Muscle of leg (tissue), 11 donors: ENCODE measurements around the gene FITM1. TPM values are rescaled to one million over a fixed set of nuclear protein-coding genes. Genes with fewer than 3 reads are reported as not detected.
A peak's percentile ranks its signal among the peaks of the same experiment; 100 is the strongest.

Source experiments
- DNase-seq: peaks from one replicate; pipeline ENCODE4 v3.0.0; 2013
- H3K27ac ChIP-seq: one replicate; pipeline ENCODE4 v1.5.1; 2013; ENCODE audit warnings: mild to moderate bottlenecking, low read length, control low read depth
- H3K27me3 ChIP-seq: one replicate; pipeline ENCODE4 v1.6.1; 2013; ENCODE audit warnings: low read length; ENCODE audit not compliant: control insufficient read depth, insufficient read depth
- H3K36me3 ChIP-seq: one replicate; pipeline ENCODE4 v1.6.1; 2013; ENCODE audit warnings: low read length; ENCODE audit not compliant: control insufficient read depth, insufficient read depth
- H3K4me1 ChIP-seq: one replicate; pipeline ENCODE4 v1.6.1; 2013; ENCODE audit warnings: low read length; ENCODE audit not compliant: control insufficient read depth, insufficient read depth
- H3K4me3 ChIP-seq: one replicate; pipeline ENCODE4 v1.5.1; 2013; ENCODE audit warnings: low read length, control low read depth
- H3K9me3 ChIP-seq: replicated peaks from 2 replicates; pipeline ENCODE4 v1.6.1; 2013; ENCODE audit warnings: low read depth, low read length; ENCODE audit not compliant: control insufficient read depth
- WGBS: methylation state at CpG from one replicate; pipeline ENCODE4 v1.1.5; 2013; ENCODE audit warnings: missing lambda C conversion rate; ENCODE audit not compliant: insufficient coverage; 5-methylcytosine and 5-hydroxymethylcytosine counted together
- polyA plus RNA-seq, 8 donors: library from polyadenylated mRNA; unstranded; fragments of 120-200 nt; gene quantifications; one replicate each; pipeline versions ENCODE4 v1.2.1 to v1.2.3, GENCODE V29; 2013; ENCODE audit warnings: inconsistent platforms in 1 of 8, low replicate concordance in 1 of 8; ENCODE audit not compliant: insufficient read length in 8 of 8, insufficient read depth in 1 of 8
- total RNA-seq: library from RNA; stranded (reverse); fragments of 120-200 nt; gene quantifications from one replicate; pipeline ENCODE4 v1.2.4, GENCODE V29; 2013

Gene FITM1
- total and polyA plus RNA-seq, 9 donors, result 80.7 to 170 (median 127) TPM

DNA sequence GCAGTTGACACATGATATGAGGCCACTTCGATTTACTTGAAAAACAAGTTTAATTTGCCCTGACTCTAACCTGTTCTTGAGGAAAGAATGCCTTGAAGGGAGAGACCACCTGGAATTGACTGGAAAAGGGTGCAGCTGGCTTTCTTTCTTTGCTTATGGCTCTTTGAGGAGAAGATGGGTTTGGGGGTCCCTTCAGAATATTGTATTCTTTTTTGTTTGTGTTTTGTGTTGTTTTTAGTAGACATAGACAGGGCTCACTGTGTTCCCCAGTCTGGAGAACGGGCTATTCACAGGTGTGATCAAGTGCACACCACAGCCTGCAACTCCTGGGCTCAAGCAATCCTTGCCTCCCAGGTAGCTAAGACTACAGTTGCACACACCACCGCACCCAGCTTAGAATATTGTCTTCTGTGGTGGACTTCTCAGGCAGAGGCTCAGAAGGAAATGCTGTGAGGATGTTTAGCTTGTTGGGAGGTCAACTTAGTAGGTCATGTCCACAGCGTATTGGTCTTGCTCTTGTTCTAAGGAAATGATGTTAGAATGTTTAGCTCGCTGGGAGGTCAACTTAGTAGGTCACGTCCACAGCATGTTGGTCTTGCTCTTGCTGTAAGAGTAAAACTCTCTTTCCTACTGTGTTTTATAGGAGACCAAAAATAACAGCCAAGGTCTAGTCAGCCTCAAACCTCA lies 14.2 kb upstream of the FITM1 start:
- no peak overlapping the region for H3K27ac ChIP-seq
- DNase-seq, result no peak
- WGBS, result 87% methylated on average over 4 of the region's 6 CpGs
- H3K36me3 ChIP-seq, result peaks cover 50% of the 10 kb centered on the region
- no peak overlapping the region for H3K4me3 ChIP-seq
- peaks cover 20% of the 10 kb centered on the region for H3K4me1 ChIP-seq
- H3K9me3 ChIP-seq, result no peaks in the 10 kb centered on the region
- H3K27me3 ChIP-seq, result no peaks in the 10 kb centered on the region

DNA sequence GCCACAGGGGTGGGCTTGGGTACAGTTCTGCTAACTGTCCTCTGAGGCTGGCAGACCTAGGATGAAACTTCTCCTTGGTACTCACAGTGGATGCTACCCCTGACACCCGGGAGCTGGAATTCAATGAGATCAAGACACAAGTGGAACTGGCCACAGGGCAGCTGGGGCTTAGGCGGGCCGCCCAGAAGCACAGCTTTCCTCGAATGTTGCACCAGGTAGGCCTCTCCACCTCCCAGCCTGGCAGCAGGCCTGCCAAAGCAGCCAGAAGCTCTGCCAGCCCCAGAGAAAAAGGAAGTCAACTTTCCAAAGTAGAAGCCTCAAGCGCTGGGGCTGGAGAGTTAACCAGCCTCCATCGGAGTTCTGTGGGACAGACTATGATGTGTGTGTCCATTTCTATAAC lies 13.3 kb upstream of the FITM1 start:
- no peaks in the 10 kb centered on the region for H3K9me3 ChIP-seq
- H3K27me3 ChIP-seq, result no peaks in the 10 kb centered on the region
- H3K27ac ChIP-seq, result no peak overlapping the region
- 92% methylated on average over 3 of the region's 6 CpGs for WGBS
- no peak overlapping the region for H3K4me3 ChIP-seq
- peaks cover 20% of the 10 kb centered on the region for H3K4me1 ChIP-seq
- DNase-seq, result no peak
- H3K36me3 ChIP-seq, result peaks cover 57% of the 10 kb centered on the region

DNA sequence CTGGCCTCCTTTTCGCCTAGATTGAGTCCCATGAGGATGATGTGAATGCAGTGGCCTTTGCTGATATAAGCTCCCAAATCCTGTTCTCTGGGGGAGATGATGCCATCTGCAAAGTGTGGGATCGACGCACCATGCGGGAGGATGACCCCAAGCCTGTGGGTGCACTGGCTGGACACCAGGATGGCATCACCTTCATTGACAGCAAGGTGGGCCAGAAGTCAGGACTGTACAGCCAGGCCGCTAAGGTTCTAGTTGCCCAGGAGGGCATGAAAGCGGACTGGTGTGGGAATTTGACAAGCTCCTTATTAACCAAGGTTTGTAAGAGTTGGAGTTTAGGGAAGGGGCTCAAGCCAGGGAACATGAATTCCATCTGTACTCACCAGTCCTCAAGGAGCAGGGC lies 10.8 kb upstream of the FITM1 start:
- Histone ChIP-seq H3K36me3 (peaks cover 80% of the 10 kb centered on the region), H3K4me3 (no peak overlapping the region), H3K27me3 (no peaks in the 10 kb centered on the region), H3K9me3 (no peaks in the 10 kb centered on the region), H3K4me1 (peaks cover 11% of the 10 kb centered on the region), H3K27ac (no peak overlapping the region)
- WGBS, result 98% methylated on average over 4 of the region's 6 CpGs
- DNase-seq, result no peak

DNA sequence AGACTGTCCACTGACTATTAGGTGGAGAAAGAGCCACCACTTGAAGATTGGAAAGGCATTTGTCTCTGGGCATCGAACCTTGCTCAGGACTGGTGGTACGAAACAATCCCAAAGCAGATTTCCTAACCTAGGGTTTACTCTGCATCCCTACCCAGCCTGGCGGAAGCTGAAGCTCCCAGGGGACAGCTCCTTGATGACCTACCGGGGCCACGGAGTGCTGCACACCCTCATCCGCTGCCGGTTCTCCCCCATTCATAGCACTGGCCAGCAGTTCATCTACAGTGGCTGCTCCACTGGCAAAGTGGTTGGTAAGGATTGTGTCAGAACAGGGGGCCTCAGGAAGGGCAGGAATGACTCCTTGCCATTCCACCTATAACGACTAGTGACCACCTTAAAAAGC lies 9.2 kb upstream of the FITM1 start:
- Histone ChIP-seq H3K9me3 (no peaks in the 10 kb centered on the region), H3K4me1 (peaks cover 2% of the 10 kb centered on the region), H3K4me3 (no peak overlapping the region), H3K27ac (no peak overlapping the region), H3K36me3 (peaks cover 78% of the 10 kb centered on the region), H3K27me3 (no peaks in the 10 kb centered on the region)
- no peak for DNase-seq
- whole genome bisulfite sequencing, result 60% methylated on average over 1 of the region's 8 CpGs

DNA sequence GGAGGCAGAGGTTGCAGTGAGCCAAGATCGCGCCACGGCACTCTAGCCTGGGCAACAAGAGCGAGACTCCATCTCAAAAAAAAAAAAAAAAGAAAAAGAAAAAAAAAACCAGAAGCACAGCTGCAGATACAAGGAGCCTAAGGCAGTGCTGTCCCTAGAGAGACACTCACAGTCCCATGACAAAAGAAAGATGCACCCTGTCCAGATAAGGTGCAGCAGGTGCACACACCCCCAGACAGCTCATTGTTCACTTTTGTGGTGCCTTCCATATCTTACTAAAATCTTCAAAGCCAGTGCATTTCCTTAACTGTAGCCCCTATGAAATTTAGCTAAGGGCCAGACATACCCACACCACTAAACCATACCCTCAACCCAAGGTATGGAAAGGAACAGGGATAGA lies 8.0 kb upstream of the FITM1 start:
- DNase-seq, result no peak
- peaks cover 66% of the 10 kb centered on the region for H3K36me3 ChIP-seq
- WGBS, result 100% methylated on average over 4 of the region's 4 CpGs

DNA sequence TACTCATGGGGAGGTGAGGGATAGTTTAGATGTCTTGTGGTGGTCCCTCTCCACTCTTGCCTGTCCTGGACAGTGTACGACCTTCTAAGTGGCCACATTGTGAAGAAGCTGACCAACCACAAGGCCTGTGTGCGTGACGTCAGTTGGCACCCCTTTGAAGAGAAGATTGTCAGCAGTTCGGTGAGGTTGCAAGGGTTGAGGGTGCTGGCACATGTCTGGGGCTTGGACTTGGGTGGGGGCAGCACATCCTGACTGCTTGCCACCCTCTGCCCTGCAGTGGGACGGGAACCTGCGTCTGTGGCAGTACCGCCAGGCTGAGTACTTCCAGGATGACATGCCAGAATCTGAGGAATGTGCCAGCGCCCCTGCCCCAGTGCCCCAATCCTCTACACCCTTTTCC lies 7.6 kb upstream of the FITM1 start:
- H3K27me3 ChIP-seq, result no peaks in the 10 kb centered on the region
- H3K27ac ChIP-seq, result no peak overlapping the region
- no peak overlapping the region for H3K4me3 ChIP-seq
- WGBS, result 93% methylated on average over 6 of the region's 8 CpGs
- H3K4me1 ChIP-seq, result no peaks in the 10 kb centered on the region
- H3K9me3 ChIP-seq, result no peaks in the 10 kb centered on the region
- peaks cover 61% of the 10 kb centered on the region for H3K36me3 ChIP-seq
- DNase-seq, result no peak

More for the DNA sequence above, 8.0 kb upstream of the FITM1 start:
- H3K4me1 ChIP-seq, result no peaks in the 10 kb centered on the region
- no peaks in the 10 kb centered on the region for H3K9me3 ChIP-seq
- no peak overlapping the region for H3K27ac ChIP-seq
- H3K4me3 ChIP-seq, result no peak overlapping the region
- no peaks in the 10 kb centered on the region for H3K27me3 ChIP-seq

DNA sequence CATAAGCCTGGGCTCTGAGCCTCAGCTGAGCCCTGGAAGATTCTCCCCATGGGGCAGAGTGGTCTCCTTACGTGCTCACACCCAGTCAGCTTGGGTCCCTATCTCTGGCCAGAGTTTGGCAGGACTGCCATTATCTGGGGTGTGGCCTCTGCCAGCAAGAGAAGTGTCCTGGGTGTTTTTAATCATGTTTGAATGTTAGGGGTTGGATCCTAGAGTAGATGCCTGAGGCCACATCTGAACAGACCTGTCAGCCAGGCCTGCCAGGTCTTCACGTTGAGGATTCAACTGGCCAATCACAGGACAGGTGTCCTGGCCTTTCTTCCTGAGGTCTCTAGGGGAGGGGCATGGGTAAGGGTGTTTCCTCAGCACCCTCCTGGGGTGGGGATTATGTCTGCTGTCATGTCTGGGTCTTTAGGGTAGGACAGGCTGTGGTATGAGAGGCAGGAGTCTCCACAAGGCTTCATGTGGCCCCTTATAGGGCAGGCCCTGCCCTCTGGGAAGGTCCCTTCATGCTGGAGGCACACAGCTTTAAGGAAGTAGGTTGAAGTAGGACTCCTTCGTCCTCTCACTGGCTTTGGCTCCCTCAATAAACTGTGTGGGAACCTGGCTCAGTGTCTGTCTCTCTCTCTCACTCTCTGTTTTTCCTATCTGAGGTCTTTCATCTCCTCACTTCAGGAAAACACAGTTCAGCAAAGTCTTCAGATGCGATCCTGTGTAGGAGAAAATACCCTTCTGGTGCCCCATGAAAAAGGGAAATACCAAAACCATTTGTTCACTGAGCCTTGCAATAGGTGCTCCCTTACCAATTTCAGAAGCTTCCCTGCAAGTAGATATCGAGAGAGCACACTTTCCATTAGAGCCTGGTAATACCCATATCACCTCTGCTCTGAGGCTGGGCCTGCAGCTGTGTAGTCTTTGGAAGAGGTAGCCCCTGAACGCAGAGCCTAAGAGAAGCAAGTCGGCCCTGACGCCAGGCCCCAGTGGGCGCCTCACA lies 6.7 kb upstream of the FITM1 start:
- Histone ChIP-seq H3K4me3 (no peak overlapping the region), H3K9me3 (no peaks in the 10 kb centered on the region), H3K27ac (no peak overlapping the region), H3K4me1 (no peaks in the 10 kb centered on the region), H3K36me3 (peaks cover 53% of the 10 kb centered on the region), H3K27me3 (no peaks in the 10 kb centered on the region)
- DNase-seq, result no peak
- 66% methylated on average over 5 of the region's 9 CpGs for WGBS

DNA sequence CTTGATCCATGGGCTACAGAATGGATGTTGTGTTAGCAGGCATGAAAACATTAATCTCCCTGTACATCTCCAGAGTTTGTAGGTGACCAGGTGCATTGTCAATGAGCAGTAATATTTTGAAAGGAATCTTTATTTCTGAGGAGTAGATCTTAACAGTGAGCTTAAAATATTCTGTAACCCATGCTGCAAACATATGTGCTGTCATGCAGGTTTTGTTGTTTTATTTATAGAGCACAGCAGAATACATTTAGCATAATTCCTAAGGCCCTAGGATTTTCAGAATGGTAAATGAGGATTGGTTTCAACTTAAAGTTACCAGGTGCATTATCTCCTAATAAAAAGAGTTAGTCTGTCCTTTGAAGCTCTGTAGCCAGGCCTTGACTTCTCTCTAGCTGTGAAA lies 3.5 kb upstream of the FITM1 start:
- Histone ChIP-seq H3K27me3 (no peaks in the 10 kb centered on the region), H3K27ac (no peak overlapping the region), H3K4me1 (peaks cover 20% of the 10 kb centered on the region)

DNA sequence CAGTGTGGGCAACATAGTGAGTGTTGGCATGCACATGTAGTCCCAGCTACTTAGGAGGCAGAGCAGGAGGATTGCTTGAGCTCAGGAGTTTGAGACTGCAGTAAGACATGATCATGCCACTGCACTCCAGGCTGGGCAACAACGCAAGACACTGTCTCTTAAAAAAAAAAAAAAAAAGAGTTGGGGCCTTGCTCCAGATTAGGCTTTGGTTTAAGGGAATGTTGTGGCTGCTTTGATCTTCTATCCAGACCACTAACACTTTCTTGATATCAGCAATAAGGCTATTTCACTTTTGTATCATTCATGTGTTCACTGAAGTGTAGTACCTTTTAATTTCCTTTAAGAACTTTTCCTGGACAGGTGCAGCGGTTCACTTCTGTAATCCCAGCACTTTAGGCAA lies 2.8 kb upstream of the FITM1 start:
- 86% methylated on average over 1 of the region's 2 CpGs for WGBS
- Histone ChIP-seq H3K27me3 (no peaks in the 10 kb centered on the region), H3K4me1 (peaks cover 27% of the 10 kb centered on the region), H3K27ac (no peak overlapping the region), H3K9me3 (no peaks in the 10 kb centered on the region), H3K36me3 (peaks cover 21% of the 10 kb centered on the region), H3K4me3 (no peak overlapping the region)
- no peak for DNase-seq

More for the DNA sequence above, 3.5 kb upstream of the FITM1 start:
- Histone ChIP-seq H3K36me3 (peaks cover 24% of the 10 kb centered on the region), H3K9me3 (no peaks in the 10 kb centered on the region), H3K4me3 (no peak overlapping the region)
- no peak for DNase-seq

DNA sequence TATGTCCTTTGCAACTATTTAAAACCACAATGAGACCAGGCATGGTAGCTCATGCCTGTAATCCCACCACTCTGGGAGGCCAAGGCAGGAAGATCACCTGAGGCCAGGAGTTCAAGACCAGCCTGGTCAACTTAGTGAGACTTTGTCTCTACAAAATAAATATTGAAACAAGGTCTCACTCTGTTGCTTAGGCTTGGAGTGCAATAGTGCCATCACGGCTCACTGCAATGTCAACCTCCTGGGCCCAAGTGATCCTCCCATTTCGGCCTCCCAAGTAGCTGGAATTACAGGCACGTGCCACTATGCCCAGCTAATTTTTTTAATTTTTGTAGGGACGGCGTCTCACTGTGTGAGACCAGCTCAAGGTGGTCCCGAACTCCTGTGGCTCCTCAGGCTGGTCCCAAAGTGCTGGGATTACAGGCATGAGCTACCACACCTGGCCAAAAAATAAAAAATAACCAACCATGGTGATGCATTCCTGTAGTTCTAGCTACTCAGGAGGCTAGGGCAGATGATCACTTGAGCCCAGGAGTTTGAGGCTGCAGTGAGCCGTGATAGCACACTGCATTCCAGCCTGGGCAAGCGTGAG lies 955 bp upstream of the FITM1 start:
- Histone ChIP-seq H3K4me1 (peaks cover 34% of the 10 kb centered on the region), H3K27ac (peak overlapping the region; percentile 29), H3K4me3 (no peak overlapping the region), H3K27me3 (no peaks in the 10 kb centered on the region), H3K9me3 (no peaks in the 10 kb centered on the region), H3K36me3 (peaks cover 8% of the 10 kb centered on the region)
- DNase-seq, result no peak
- 91% methylated on average over 6 of the region's 8 CpGs for WGBS
